GM21381 (cell line): Measurements from ENCODE around the gene BCKDHB.

Experiments used
- ATAC-seq: cut with Tn5 transposase; IDR thresholded peaks from one replicate; pipeline ENCODE4 v1.9.1; 2021; ENCODE audit warnings: mild to moderate bottlenecking, moderate library complexity; ENCODE audit not compliant: unreplicated experiment

Gene BCKDHB

DNA sequence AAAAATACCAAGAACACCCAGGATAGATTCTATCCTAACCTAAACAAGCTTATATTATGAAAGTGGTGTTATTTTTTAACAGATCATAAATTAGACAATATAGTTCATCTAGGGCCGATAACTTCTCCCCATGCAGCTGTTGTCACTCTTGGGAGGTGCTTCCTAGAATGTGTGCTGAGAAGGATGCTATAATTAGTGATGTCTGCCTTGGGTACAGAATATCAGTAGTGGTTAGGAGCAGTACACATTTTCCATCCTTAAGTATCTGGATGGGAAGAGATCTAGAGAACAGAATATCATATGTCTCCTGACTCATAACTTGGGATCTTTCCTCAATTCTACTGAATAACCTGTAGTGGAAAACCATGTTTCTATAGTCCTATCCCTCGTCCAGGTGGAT lies 214.5 kb downstream of the BCKDHB start:
- no peak for ATAC-seq

DNA sequence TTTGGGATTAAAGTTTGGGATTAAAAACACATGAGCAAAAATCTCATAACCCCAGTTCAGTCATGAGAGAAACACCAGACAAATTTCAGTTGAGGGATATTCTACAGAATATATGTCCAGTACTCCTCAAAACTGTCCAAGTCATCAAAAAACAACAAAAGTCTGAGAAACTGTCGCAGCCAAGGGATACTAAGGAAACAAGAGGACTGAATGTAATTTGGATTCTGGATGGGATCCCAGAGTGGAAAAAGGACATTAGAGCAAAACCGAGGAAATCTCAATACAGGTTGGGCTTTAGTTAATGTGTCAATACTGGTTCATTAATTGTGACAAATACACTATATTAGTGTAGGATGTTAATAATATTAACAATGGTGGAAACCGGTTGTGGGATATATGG lies 219.3 kb downstream of the BCKDHB start:
- ATAC-seq = no peak

DNA sequence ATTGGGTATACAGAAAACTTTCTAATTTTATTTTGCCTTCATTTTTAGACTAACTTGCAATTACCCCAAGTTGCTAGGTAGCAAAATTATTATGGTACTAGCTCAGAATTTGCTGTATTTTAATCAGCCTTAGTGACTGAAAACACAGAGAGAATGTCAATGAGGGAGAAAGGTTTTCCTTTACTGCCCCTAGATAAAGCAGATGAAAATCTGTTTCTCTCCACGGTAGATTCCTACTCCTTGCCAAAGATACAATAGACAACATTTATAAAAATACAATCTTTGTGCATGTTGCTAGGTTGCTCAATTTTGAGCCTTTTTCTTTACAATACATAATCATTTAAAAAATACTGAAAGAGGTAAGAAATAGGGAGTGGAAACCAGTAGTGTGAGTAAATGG lies 222.2 kb downstream of the BCKDHB start:
- no peak for ATAC-seq

DNA sequence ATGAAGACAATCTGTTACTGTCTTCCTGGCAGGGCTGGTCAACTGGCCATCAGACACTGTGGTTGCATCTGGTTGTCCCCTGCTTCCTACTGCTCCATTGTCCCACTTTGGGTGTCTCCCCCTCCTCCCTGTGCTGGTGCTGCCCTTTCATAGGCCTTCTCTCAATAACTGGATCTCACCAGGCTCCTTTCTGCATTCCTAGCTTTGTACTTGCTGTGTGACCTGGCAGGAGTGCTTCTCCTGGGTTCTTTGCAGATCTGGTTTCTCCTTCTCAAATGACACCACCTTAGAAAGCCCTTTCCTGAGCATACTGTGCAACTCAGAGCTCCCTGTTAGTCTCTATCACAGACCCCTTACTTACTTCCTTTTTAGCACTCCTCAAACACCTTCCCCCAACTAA lies 223.0 kb downstream of the BCKDHB start:
- ATAC-seq = no peak

DNA sequence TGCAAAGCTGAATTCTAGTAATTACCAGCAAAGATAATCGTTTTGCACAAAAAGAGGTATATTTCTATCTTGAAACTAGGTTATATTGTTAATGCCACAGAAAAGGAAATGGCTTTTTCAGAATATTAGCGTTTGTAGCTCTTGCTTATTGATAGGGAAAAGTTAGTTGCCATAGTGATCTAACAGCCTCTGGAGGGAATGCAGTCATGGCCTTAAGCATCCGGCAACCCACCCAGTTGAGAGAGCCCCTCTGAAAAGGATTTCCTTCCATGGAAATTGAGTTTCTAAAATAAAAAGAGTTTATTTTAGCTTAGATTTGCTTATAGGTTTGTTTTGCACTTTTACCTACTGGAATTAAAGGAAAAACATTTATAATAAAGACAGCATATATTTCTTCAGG lies 224.5 kb downstream of the BCKDHB start:
- no peak for ATAC-seq

DNA sequence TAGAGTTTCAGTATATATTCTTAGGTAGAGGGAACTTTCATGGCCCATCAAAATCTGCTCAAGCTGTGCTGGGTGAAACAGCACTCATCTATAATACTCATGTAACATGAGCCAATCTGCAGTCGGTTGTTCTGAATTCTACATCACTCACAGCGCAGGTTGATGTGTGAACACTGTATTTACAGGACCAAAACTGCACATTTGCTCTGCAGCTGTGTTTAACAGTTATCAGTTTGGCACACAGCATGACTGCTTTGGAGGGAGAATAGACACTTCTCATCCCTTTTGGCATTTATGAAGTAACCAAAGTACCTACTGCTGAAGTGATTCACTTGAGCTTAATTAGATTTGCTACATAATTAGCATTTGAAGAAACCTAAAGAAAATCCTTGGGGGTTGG lies 225.1 kb downstream of the BCKDHB start:
- no peak for ATAC-seq

DNA sequence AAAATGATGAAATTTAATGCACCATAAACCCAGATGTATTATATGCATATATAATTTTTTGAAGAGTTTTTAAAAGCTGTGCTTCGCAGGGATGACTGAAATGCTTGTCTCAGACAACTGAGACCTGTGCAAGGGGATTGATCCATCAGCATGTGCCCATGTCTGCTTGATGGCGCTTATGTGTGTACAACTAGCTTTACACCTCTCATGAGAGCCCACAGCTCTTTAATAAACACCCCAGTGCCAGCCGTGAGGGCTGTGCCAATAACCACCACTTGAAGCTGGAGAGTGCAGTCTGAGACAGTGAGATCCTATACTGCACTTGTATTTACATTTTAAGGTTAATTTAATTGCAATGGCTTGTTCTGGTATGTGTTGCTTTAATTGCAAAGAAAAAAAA lies 225.5 kb downstream of the BCKDHB start:
- no peak for ATAC-seq

DNA sequence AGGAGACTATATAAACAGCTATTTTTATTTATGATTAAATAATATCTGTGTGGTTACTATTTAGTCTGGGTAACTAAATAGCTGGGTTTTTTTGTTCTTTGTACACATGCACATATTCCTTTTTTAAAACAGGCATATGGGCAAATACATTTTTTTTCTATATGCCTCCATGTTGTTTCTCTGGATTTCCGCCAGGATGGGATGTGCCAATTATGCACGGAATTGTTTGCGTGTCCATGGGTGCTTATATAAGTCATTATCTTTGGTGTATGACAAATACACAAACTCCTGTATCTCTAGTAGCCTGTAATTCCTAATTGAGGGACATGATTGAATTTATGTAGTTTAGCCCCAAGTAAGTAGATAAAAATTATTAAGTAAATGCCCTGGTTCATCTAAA lies 226.9 kb downstream of the BCKDHB start:
- no peak for ATAC-seq

DNA sequence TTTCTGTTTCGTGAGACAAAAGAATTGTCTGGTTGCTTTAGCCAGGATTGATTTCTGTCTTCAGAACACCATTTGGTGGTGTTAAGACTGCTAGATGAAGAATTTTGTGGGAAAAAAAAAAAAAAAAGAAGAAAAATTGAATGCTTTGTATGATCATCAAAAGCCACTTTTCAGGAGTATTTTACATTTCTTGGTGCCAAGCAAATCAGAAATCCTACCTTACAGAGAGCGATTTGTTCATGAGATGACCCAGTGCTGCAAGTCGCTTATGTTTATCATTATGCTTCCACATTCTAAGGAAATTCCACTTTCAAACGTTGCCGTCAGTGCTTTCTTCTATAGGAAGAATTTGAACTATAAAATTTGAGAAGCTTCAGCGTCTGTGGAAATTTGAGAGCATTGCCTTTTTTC lies 228.7 kb downstream of the BCKDHB start:
- ATAC-seq = no peak

DNA sequence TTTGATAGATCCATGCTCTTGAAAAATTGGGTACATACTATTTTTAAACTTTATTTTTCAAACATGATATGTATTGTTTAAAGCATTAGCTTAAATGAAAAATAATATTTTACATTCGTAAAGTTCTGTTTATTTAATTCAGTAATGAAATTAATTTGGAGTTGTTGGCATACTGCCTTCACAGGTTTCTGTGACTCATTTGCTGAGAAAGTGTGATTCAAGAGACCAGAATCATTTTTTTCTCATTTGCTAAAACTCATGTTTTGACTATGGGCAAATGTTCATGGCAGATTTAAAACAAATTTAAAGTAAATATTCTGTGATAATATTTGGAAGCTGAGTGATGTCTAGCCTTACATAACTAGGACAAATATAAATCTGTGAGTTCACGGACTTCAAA lies 230.4 kb downstream of the BCKDHB start:
- no peak for ATAC-seq

DNA sequence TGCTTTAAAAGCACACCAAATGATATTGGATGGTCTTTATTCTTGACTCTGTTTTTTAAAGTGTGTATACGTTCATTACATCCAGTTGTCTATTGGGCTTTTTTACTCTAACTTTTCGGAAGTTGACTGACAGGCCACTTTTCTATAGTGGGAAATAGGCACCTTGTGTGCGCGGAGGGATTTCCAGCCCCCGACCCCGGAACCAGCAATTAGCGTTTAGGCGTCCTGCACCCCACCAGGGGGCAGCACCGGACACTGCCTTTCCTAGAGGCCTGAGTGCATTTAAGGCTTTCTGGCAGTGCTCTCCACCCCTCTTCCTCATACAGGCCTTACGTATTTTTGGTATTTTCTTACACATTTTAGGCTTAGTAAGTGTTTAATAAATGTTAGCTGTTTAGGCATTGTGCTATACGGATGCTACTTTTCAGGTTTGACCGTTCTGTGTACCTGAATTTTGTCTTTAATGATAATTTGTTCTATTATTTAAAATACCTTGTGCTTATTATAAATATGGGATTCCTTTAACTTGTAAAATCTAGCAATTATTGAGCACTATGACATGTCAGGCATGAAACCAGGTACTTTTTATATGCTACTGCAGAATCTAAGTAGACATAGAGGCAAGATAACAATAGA lies 231.8 kb downstream of the BCKDHB start:
- peak; percentile 96 for ATAC-seq

DNA sequence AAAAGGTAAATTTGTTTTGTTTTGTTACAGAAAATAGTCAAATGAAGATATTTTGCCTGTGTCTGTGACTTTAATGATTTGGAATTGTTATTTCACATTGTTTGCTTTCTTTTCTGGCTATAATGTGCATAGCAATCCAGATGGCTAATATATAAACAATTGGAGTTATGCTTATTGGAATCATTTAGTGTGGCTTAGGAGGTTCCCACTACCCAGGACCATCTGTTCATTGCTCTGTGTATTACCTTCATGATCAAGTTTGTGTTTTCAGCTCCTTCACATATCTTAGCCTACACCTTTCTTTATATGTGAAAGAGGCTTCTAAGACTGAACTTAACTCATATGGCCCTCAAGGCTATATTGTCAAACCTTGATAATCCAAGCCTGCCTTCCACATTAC lies 232.9 kb downstream of the BCKDHB start:
- ATAC-seq = no peak

DNA sequence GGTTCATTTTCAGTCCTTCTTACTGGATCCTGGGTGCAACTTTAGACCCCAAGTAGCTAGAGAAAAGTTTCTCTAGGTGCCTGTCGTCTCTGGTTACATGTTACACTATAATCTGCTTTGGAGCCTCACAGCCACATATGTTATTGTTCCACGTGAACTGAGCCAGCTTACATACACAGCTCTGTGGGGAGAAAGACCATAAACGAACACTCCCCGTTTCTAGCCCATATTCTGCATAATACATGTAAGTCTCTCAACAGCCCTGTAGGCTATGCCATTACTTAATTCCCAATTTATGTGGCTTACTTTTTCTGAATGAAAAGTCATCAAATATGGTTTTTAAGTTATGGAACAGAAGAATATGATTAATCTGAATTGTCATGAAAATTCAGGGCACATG lies 233.8 kb downstream of the BCKDHB start:
- no peak for ATAC-seq

DNA sequence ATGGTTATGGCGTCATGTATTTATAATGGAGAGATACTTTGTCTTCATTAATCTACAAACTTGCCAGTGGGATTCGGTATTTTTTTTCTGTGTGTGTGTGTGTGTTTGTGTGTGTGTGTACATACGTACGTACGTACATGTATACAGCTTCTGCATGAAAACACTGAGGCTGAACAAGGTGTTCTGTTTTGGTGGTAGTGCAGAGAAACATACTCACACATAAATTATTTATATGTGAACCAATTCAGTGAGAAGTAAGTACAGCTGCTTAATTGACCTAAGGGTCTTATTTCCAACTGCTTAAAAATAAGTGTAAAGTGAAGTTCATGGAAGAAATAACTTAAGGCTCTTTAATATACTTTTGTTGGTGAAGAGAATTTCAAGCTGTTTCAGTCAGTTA lies 234.2 kb downstream of the BCKDHB start:
- ATAC-seq = no peak

DNA sequence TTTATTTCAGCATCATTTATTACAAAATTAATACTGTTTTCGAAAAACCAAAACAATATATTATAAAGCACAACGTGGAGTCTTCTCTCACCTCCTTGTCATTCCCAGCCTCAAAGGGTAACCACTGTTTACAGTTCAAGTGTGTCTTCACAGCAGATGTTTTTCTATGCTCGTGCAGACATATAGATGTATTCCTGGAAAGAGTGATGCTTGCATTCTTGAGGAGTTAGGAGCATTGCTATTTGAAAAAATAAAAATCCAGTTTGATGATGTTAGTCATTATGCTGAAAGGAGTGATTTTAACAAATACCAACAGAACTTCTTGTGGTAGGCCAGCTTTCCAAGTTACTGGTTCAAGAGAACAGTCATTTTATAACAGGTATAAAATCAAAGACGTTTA lies 234.9 kb downstream of the BCKDHB start:
- no peak for ATAC-seq

DNA sequence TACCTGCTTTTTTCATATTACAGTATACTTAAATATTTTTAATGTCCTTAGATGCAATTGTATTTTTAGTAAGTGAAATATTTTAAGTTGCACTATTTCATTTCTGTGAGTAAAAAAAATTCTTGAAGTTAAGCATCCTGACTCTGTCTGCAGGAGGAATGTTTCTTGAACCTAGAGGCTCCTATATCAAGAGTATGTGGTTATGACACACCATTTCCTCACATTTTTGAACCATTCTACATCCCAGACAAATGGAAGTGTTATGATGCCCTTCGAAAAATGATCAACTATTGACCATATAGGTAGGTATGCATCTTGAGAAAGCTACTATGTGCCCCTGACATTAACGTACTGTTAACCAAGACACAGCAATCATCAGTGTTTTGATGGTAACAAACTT lies 237.0 kb downstream of the BCKDHB start:
- no peak for ATAC-seq

DNA sequence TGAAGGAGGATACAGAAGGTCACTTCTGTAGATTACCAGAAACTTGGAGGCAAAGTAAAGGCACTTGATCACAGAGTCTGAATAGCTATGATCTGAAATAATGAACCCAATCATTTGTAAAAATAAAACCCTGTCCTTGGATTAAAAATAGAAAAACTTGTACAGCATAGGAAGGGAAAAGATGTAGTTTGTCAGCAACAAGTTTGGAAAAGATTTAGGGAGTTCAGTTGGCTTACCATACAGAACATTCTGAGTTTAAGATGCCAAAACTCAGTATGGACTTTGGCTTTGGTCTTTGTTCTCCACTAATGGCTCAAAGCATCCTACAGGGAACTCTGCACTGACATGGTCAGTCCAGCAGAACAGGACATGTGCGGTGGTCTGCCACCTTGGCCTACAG lies 240.6 kb downstream of the BCKDHB start:
- ATAC-seq = no peak

DNA sequence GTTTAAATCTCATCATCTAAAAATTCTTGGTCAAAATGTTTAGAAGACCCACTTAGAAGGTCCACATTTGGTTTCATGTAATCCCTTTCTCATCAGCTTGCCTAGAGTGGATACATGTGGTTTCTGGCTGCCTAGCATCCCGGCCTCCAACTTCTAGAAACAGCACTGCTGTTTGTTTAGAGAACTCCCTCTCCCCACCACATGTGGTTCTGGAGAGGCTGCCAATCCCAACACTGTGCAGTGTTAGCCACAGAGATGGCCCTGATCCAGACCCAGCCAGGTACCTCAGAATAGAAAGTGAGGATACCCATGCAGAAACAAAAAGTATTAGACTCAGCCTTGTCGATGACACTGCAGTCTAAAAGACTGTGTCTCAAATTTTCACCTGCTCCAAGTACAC lies 241.8 kb downstream of the BCKDHB start:
- no peak for ATAC-seq

DNA sequence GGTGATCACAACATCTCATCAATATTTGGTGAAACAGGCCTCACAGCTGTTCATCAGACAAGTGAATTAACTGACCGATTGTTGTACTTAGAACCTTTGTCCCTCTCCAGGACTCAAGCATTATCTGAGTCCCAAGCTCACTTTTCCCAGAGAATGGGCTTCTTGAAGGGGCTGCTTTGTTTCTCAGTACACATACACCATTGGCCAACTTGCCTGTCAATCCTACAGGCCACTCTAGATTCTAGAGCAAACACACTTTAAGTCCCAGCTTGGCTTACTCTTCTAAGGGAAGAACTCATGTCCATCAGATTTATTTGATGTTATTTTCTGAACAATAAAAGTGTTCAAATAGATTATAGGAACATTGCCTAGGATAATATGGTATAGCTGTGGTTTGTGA lies 249.5 kb downstream of the BCKDHB start:
- ATAC-seq = no peak

DNA sequence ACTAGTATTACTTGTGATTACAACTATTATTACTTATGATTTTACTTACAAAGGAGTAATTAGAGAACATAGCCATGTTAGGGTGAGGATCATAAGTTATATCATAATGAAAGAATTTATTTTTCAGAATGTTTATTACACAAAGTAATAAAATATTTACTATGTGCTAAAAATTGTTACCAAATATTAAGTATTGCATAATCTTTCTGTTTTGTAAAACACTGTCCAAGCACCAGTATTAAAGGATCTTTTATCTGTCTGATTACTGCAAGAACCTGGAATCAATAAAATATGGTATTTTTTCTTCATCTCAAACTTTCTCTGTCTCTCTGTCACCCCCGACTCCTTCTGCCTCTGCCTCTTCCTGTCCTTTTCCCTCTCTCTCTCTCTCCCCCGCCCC lies 250.1 kb downstream of the BCKDHB start:
- no peak for ATAC-seq

DNA sequence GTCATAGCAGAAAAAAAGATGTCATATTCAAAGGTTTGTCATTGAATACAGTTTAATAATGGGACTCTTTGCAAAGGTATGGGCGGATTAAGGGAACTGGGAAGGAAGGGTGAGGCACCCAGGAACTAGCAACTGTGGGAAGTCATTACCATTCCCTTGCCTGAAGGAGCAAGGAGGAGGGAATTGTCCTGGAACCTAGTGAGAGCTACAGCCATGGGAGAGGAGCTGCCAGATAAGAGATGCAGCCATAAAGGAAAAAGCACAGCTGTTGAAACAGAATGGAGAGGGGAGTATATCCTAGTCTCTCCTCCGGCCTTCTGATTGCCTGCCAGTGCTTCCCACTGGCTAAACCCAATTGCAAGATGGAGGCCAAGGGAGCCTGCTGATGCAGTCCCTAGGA lies 250.6 kb downstream of the BCKDHB start:
- ATAC-seq = no peak

DNA sequence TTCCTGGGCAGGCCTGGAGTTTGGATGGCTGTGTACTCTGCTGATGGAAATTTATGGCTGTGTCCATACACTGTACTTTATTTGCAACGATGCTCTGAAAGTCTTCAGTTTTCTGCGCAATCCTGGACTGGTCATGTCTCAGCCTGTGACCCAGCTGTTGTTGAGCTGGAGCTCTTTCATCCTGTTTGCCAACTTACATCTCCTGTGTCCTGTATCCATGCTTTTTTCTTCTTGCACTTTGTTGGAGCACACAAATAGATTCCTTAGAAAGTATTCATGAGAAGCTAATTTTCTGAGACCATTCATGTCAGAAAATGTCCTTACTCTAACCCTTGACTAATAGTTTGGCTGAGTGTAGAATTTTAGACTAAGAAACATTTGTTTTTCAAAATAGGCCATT lies 251.2 kb downstream of the BCKDHB start:
- no peak for ATAC-seq

DNA sequence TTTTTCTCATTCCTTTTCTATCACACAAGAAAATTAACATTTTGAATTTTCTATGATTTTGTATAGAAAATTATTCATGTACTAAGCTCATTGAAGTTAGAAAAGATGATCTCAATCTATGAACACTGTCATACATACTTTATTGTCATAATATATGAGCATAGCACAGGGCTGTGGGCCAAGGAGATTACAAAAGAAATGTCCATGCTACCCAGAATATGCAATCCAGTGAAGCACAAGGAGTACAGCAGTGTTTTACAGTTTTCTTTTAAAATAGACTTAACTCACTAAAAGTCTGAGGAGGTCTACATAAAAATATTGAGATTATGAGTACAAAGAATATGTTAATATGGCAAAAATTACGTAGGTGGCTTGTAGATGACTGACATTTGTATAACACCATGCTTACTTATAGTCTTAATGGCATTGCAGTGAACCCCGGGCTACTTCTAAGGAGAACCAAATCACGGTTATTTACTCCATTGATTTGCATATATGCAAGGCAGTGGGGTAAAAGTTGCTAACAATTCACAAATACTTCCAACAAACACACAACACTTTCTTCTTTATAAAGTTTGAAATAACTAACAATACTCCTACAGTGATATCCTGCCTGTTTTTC lies 257.1 kb downstream of the BCKDHB start:
- no peak for ATAC-seq
